Measurements from ENCODE around the gene GMNC.

Gene GMNC

GRCh38 chr3:190811775-190812480 is 50.6 kb downstream of the GMNC start:
- DNase-seq (ENCODE audit: extremely low read depth, insufficient read length): peak; percentile 3
- Histone ChIP-seq H3K36me3 (ENCODE audit: control insufficient read depth, insufficient read depth, low read length) (no peaks in the 10 kb centered on the region), H3K27me3 (replicated peaks; ENCODE audit: control insufficient read depth, insufficient read depth, low read length) (no peaks in the 10 kb centered on the region), H3K4me3 (replicated peaks; ENCODE audit: low read depth, low read length) (no peak overlapping the region)
- TF ChIP-seq, protein P1, sequence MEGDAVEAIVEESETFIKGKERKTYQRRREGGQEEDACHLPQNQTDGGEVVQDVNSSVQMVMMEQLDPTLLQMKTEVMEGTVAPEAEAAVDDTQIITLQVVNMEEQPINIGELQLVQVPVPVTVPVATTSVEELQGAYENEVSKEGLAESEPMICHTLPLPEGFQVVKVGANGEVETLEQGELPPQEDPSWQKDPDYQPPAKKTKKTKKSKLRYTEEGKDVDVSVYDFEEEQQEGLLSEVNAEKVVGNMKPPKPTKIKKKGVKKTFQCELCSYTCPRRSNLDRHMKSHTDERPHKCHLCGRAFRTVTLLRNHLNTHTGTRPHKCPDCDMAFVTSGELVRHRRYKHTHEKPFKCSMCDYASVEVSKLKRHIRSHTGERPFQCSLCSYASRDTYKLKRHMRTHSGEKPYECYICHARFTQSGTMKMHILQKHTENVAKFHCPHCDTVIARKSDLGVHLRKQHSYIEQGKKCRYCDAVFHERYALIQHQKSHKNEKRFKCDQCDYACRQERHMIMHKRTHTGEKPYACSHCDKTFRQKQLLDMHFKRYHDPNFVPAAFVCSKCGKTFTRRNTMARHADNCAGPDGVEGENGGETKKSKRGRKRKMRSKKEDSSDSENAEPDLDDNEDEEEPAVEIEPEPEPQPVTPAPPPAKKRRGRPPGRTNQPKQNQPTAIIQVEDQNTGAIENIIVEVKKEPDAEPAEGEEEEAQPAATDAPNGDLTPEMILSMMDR (IDR thresholded peaks at IDR 0.05; ENCODE audit: insufficient read depth, low read length, poor library complexity, severe bottlenecking): peak; percentile 65

GRCh38 chr3:190810957-190811356 is 51.5 kb downstream of the GMNC start:
- no peaks in the 10 kb centered on the region for H3K27me3 ChIP-seq (replicated peaks; ENCODE audit: control insufficient read depth, insufficient read depth, low read length)
- no peak for DNase-seq (ENCODE audit: extremely low read depth, insufficient read length)
- H3K4me3 ChIP-seq (replicated peaks; ENCODE audit: low read depth, low read length): no peak overlapping the region
- no peaks in the 10 kb centered on the region for H3K36me3 ChIP-seq (ENCODE audit: control insufficient read depth, insufficient read depth, low read length)
- TF ChIP-seq, protein P1 (IDR thresholded peaks at IDR 0.05; ENCODE audit: insufficient read depth, low read length, poor library complexity, severe bottlenecking): no peak

DNA sequence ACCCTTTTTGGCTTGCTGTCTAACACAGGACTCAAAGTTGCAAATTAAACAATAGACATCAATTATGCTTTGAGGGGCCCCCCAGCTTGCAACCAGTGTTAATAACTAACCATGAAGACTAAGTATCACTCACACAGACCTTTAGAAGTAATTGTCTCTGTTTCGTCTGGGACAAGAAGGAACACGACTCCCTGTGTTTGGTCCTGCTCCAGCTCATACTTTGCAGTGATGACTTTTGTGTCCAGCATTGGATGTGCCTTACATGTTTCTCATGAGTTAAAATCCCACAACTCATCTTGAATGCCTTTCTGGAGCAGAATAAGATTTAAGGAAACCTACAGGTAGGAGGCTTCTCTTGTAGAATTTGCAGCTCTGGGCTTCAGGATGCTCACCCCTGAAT is 53.1 kb downstream of the GMNC start:
- H3K4me3 ChIP-seq (replicated peaks; ENCODE audit: low read depth, low read length): no peak overlapping the region
- no peaks in the 10 kb centered on the region for H3K27me3 ChIP-seq (replicated peaks; ENCODE audit: control insufficient read depth, insufficient read depth, low read length)
- DNase-seq (ENCODE audit: extremely low read depth, insufficient read length): no peak
- no peaks in the 10 kb centered on the region for H3K36me3 ChIP-seq (ENCODE audit: control insufficient read depth, insufficient read depth, low read length)
- TF ChIP-seq, protein P1 (IDR thresholded peaks at IDR 0.05; ENCODE audit: insufficient read depth, low read length, poor library complexity, severe bottlenecking): no peak

DNA sequence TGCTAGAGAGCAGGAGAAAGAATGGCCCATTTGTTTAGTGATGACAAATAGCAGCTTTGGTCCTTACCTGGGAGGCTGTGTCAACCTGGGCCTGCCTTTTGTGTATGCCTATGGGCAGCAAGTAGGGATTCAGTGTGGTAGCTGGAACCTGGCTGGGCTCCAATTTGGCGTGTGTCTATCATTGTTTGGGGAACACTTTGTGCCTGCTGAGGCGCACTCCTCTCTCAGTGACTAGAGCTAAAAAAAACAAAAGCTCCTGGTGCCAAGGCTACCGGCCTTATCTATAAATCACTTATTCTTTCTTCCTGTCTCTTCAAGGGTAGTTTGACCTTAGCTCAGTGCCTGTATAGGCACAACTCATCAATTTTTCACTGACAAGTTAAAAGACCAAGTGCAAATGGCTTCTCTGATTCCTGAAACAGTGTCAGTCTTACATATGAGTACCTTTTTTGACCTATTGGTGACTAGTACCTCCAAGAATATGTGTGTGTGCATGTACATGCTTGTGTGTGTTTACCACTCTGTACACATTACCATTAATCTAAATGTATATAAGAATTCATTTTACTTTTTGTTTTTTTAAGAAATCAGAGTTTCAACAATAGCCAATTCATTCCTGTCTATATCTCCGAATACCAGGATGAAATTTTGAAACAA is 54.6 kb downstream of the GMNC start:
- no peak for DNase-seq (ENCODE audit: extremely low read depth, insufficient read length)
- Histone ChIP-seq H3K4me3 (replicated peaks; ENCODE audit: low read depth, low read length) (no peak overlapping the region), H3K27me3 (replicated peaks; ENCODE audit: control insufficient read depth, insufficient read depth, low read length) (no peaks in the 10 kb centered on the region), H3K36me3 (ENCODE audit: control insufficient read depth, insufficient read depth, low read length) (no peaks in the 10 kb centered on the region)
- TF ChIP-seq, protein P1 (IDR thresholded peaks at IDR 0.05; ENCODE audit: insufficient read depth, low read length, poor library complexity, severe bottlenecking): no peak
